ENCODE measurements around the gene DCX. TPM values are rescaled to one million over a fixed set of nuclear protein-coding genes. Genes with fewer than 3 reads are reported as not detected.
A peak's percentile ranks its signal among the peaks of the same experiment; 100 is the strongest.

The DCX gene
- total RNA-seq, 4 donors from 2014 or later = not detected

- Histone ChIP-seq H3K36me3 (no peaks in the 10 kb centered on the region), H3K4me3 (no peak overlapping the region), H3K27ac (no peak overlapping the region), H3K27me3 (peaks cover 0 to 6% (median 0%) of the 10 kb centered on the region in 3 donors), H3K9me3 (no peaks in the 10 kb centered on the region), H3K4me1 (no peaks in the 10 kb centered on the region)
- ATAC-seq (no peak), DNase-seq (no peak)
- no peak for TF ChIP-seq CTCF (IDR thresholded peaks at IDR 0.05 in 4 of 5, conservative IDR thresholded peaks at IDR 0.05 in 1 of 5)
- no peak for TF ChIP-seq POLR2A (IDR thresholded peaks at IDR 0.05)
- in situ Hi-C loops (cut with MboI; ENCODE audit: low sequenced_read_pairs in 4 of 4) = no loop called here
- intact Hi-C loops (cut with DNase I; ENCODE audit: low total_unique reads) = no loop called here
These were observed 128.5 kb downstream of the DCX start for GRCh38 chrX:111283446-111283845.

GRCh38 chrX:111282991-111283390 lies 129.0 kb downstream of the DCX start:
- TF ChIP-seq POLR2A (IDR thresholded peaks at IDR 0.05) = no peak
- TF ChIP-seq CTCF (IDR thresholded peaks at IDR 0.05 in 4 of 5, conservative IDR thresholded peaks at IDR 0.05 in 1 of 5) = no peak
- Histone ChIP-seq H3K36me3 (no peaks in the 10 kb centered on the region), H3K9me3 (no peaks in the 10 kb centered on the region), H3K4me1 (no peaks in the 10 kb centered on the region), H3K27ac (no peak overlapping the region), H3K27me3 (peaks cover 0 to 6% (median 0%) of the 10 kb centered on the region in 3 donors), H3K4me3 (no peak overlapping the region)
- in situ Hi-C loops (cut with MboI; ENCODE audit: low sequenced_read_pairs in 4 of 4) (no loop called here), intact Hi-C loops (cut with DNase I; ENCODE audit: low total_unique reads) (no loop called here)
- DNase-seq (no peak), ATAC-seq (no peak)

- Histone ChIP-seq H3K4me3 (no peak overlapping the region), H3K4me1 (no peaks in the 10 kb centered on the region), H3K27ac (no peak overlapping the region), H3K36me3 (no peaks in the 10 kb centered on the region), H3K27me3 (peaks cover 0 to 6% (median 0%) of the 10 kb centered on the region in 3 donors), H3K9me3 (no peaks in the 10 kb centered on the region)
- intact Hi-C loops (cut with DNase I; ENCODE audit: low total_unique reads) = no loop called here
- in situ Hi-C loops (cut with MboI; ENCODE audit: low sequenced_read_pairs in 4 of 4) = no loop called here
- no peak for DNase-seq
- ATAC-seq = no peak
- TF ChIP-seq CTCF (IDR thresholded peaks at IDR 0.05 in 4 of 5, conservative IDR thresholded peaks at IDR 0.05 in 1 of 5) (no peak), POLR2A (IDR thresholded peaks at IDR 0.05) (no peak)
These were observed 129.9 kb downstream of the DCX start for GRCh38 chrX:111282139-111282538.

DNA sequence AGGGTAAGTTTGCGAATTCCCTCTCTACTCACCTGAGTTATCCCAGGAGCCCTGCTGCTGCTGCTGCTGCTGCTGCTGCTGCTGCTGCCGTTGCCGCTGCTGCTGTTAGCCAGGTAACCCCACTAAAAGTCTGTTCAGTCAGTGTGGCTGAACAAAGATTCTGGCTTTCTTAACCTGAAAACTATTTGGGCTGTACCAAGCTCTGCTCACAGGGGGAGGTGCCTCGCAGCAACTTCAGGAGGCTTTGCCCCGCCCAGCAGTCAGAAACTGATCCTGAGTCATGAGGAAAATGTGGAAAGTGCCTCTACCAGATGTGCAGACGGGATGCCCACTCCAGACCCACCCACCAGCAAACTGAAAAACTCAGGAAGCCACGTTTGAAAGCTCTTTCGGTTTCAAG lies 141.7 kb downstream of the DCX start, which contains the start of gene CAPN6:
Gene CAPN6 (minus strand): TSS at position 145 of the 400 bp plus-strand sequence. CDS start 6,547 bp downstream, outside the sequence.
- intact Hi-C loops (cut with DNase I; ENCODE audit: low total_unique reads) = no loop called here
- no peaks in the 10 kb centered on the region for H3K27me3 ChIP-seq

More for the DNA sequence above, 141.7 kb downstream of the DCX start, which contains the start of gene CAPN6:
- Histone ChIP-seq H3K4me3 (no peak within 1 kb of the TSS), H3K36me3 (no peaks in the 10 kb centered on the region), H3K9me3 (no peaks in the 10 kb centered on the region), H3K27ac (no peak within 1 kb of the TSS), H3K4me1 (no peaks in the 10 kb centered on the region)
- in situ Hi-C loops (cut with MboI; ENCODE audit: low sequenced_read_pairs in 4 of 4) = no loop called here
- no peak for TF ChIP-seq POLR2A (IDR thresholded peaks at IDR 0.05)
- TF ChIP-seq CTCF (IDR thresholded peaks at IDR 0.05 in 4 of 5, conservative IDR thresholded peaks at IDR 0.05 in 1 of 5) = no peak
- DNase-seq (peak in 1 of 2 donors; percentile 26), ATAC-seq (peak in 1 of 2 donors; percentile 24)
